ENCODE results near the gene KLHL22. TPM values are rescaled to one million over a fixed set of nuclear protein-coding genes. Genes with fewer than 3 reads are reported as not detected.
"Not testable (repeated sequence)": the region's sequence is repeated elsewhere in the genome, so short reads cannot be mapped to it uniquely, and the experiment has no call there.

The KLHL22 gene
- total RNA-seq, 1 donor from 2014 or later = 14.9 TPM

DNA sequence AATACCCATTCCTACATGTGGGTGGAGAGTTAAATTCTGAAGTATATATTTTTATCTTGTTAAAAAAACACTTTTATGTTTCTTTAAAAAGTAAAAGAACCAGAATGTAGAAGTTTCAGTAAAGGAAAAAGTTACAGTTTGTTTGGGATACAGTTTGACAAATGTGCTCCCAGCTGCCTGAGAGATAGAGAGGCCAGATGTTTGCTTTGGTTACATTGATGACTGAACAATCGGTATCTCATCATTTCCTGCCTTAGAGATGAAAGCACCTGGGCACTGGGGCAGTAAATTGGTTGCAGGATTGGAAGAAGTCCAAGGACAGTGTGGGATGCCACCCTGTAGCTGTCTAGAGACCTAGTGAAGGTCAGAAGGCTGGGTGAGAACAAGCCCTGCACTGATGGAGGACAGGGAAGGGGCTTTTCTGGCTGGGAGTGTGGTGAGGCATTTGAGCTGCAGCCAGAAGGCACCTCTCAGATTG is 28.4 kb upstream of the KLHL22 start:
- peak; percentile 75 to 79 for DNase-seq (ENCODE audit: low read depth in 2 of 2)

DNA sequence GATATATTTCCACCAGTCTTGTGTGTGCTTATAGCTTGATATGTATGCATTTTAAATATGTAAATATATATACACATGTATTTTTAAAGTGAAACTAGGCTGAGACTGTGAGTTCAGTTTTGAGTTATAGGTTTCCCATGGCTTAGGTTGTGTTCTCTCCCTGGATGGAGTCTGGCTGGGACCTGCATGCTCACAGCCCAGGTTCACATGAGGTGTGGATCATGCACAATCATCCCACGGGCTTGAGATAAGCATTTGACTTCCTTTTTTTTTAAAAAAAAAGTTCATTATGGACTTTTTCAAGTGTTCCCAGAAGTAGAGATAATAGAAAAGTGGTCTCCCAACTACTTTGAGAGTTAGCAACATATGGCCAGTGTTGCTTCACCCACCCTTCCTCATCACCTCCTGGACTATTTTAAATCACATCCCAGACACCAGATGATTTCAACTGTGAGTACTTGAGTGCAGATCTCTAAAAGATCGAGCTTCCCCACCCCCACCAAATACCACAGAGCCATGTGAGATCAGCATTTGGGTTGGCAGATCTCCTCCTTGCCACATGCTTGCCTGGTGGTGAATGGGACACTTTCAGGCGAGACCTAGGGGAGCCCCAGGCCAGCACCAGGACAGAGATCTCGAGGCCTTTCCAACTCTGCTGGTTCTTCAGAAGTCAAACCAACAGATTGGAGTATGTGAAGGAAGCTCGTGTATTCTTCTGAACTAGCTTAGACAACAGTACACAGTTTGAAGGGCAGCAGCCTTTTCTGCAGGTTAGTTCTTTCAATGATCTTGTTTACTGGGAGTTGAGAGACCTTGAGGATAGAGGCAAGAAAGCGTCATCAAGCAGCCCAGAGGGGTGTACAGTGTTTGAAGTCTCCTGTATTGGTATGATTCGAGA is 27.7 kb upstream of the KLHL22 start:
- no peak for DNase-seq (ENCODE audit: low read depth in 2 of 2)

- DNase-seq (ENCODE audit: low read depth in 2 of 2) = no peak
Measured at GRCh38 chr22:20522134-20523004, 26.8 kb upstream of the KLHL22 start.

DNA sequence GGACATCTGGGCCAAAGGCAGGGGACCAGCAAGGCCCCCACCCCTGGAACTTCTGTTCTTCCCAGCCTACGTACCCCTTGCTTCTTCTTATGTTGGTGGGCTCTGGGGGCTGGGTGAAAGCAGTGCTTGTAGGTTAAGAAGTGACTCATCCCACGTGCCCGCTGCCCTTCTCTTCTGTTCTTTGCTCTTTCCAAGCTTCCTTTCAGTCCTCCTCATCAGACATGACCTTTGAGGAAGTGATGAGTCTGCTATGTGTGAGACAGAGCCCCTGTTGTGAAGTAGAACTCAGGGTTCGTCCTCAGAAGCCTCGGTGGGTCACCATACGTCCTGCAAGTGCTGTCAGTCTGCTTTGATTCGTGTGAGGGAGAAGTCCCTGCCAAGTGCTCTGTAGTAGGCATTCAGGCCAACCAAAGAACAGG is 24.5 kb upstream of the KLHL22 start:
- peak in 1 of 2 donors; percentile 85 for DNase-seq (ENCODE audit: low read depth in 2 of 2)

- no peak for DNase-seq (ENCODE audit: low read depth in 2 of 2)
Measured at GRCh38 chr22:20519558-20519957, 24.0 kb upstream of the KLHL22 start.

- DNase-seq (ENCODE audit: low read depth in 2 of 2) = no peak
Measured at GRCh38 chr22:20517841-20518592, 22.4 kb upstream of the KLHL22 start.

- peak; percentile 30 to 80 for DNase-seq (ENCODE audit: low read depth in 2 of 2)
Measured at GRCh38 chr22:20517422-20517821, 21.8 kb upstream of the KLHL22 start.

DNA sequence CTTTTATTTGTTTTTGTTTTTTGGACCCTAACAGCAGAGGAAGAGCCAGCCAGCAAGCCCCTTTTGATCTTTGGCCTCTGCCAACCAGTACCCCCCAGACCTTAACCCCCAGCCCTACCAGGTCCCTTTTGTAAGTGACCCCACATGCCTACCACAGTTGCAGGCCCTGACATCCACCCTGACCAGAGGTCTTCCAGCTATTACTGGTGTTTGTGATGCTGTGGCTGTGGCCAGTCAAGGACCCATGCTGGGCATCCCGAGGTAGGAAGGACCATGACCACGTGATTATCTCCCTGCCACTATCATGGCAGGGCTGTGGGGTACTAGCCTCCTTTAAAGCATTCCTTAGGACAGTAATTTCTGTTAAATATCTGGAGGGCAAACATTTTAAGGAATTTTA is 20.8 kb upstream of the KLHL22 start:
- DNase-seq (ENCODE audit: low read depth in 2 of 2) = no peak

DNA sequence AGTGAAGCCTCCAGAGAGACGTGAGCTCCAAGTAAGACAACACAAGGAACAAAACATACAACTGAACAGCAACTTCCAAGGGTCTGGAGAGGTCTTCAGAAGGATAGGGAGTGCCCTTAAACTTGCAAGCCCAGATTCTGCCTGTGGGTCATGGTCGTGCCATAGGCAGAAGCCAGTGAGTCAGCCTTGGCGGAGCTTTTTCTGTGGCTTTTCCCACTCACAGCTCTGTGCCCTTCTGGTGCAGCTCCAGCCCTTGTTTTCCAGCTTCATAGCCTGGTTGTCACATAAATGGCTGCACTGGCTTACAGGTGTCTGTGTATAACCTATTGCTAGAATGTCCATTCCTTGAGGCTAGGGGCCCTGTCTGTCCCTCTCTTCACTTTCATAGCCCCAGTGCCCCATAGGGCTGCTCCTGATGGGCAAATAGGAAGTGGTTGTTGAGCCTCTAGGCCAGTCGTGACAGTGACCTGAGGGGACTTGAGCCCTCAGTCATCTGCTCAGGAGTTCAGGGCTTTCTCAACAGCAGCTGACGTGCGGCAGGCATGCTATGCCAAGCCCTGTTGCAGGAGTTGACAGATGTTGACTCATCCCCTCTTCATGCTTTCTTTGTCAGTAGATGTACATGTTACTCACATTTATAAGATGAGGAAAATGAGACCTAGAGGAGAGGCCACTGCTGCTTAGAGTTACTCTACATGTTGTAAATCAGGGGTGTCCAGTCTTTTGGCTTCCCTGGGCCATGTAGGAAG is 19.2 kb upstream of the KLHL22 start:
- DNase-seq (ENCODE audit: low read depth in 2 of 2) = peak in 1 of 2 donors; percentile 42

DNA sequence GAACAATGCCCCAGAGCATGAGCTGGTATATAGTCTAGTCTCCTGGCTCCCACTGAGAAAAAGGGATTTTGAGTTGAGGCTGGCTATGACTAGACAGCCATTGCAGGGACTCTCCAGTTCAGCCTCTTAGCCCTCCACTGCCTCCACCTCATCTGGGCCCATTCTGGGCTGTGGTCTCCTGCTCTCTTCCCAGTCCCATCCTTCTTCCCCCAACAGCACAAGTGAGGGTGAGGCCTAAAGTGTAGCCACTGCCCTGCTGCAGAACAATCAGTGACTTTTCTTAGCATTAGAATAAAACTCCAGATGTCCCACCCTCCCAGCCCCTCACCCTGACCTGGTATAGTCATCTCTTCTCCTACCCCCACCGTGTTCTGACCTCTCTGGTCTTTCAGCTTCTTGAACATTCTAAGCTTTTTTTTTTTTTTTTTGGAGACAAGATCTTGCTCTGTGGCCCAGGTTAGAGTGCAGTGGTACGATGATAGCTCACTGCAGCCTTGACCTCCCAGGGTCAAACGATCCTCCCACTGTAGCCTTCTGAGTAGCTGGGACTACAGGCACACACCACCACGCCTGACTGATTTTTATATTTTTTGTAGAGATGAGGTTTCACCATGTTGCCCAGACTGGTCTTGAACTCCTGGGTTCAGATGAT is 16.1 kb upstream of the KLHL22 start:
- no peak for DNase-seq (ENCODE audit: low read depth in 2 of 2)

DNA sequence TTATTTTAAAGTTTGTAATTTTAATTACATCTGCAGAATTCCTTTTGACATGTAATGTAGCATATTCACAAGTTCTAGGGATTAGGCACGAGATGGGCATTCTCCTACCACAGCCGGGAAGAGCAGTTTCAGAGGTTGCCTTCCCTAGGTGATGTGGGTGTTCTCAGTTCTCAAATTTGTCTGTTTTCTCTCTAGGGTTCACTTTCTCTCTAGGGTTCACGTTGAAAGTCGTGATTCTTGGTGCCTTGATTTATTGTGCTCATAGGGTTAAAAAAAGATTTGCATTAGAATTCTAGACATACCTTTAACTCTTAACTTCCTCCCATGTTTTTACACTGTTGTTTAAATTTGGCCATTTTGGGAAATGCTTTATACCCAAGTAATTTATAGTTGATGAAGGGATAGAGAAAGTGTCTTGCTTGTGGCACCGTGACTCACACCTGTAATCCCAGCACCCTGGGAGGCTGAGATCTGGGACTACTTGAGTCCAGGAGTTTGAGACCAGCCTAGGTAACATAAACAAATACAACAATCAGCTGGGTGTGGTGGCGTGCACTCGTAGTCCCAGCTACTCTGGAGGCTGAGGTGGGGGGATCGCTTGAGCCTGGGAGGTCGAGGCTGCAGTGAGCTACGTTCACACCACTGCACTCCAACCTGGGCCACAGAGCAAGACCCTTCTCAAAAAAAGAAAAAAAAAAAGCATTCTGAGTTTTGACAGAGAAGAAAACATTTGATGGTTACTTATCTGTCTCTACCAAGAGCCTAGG is 15.4 kb upstream of the KLHL22 start:
- no peak for DNase-seq (ENCODE audit: low read depth in 2 of 2)

DNA sequence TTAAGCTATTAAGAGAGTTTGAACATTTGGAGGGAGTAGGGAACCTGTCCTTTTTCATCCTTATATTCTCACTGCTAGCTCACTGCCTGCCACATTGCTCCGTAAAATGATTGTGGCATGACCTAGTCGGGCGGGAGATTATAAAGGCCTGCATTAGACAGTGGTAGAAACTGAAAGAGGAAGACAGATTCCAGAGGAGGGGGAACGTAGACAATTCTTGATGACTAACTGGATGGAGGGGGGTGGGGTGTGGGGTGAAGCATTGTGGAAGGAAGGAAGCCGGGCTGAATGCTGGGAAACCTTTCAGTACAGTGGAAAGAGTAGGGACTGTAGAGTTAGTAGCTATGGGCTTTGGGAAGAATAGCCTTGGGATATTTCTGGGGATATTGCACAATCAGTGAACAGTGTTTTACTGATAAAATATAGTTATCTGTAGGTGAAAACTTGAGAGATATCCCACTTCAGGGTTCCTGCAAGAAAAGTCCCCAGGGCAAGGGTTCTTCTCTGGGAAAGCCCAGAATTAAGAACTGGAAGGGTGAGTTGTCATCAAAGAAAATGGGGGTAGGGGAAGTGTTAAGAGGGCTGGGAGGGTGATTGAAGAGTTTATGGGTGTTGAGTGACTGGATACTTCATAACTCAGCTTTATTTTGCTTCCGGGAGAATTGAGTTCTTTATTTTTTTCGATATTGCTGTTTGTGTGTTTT is 13.9 kb upstream of the KLHL22 start:
- DNase-seq (ENCODE audit: low read depth in 2 of 2) = peak; percentile 92 to 96

DNA sequence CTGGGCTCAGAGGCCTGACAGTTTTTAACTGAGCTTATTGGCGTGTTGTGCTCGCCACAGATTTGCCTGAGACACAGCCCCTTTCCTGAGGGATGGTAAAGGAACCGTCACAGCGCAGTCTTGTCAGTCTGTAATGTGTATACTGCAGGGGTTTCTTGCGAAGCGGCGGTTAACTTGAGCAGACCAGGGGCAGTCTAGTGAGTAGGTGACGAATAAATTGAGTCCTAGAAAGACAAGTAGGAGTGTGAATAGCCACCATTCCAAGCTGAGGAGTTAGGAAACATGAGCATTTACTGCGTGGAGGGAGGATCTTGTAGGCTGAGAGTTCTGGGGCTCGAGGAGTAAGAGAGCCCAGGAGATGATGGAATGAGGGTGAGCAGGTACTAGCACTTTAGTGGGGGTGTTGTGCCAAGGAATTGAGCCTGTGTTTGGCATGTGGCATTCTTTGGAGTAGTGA is 13.2 kb upstream of the KLHL22 start:
- no peak for DNase-seq (ENCODE audit: low read depth in 2 of 2)

GRCh38 chr22:20508067-20508755 is 12.6 kb upstream of the KLHL22 start:
- DNase-seq (ENCODE audit: low read depth in 2 of 2) = not testable (repeated sequence)

DNA sequence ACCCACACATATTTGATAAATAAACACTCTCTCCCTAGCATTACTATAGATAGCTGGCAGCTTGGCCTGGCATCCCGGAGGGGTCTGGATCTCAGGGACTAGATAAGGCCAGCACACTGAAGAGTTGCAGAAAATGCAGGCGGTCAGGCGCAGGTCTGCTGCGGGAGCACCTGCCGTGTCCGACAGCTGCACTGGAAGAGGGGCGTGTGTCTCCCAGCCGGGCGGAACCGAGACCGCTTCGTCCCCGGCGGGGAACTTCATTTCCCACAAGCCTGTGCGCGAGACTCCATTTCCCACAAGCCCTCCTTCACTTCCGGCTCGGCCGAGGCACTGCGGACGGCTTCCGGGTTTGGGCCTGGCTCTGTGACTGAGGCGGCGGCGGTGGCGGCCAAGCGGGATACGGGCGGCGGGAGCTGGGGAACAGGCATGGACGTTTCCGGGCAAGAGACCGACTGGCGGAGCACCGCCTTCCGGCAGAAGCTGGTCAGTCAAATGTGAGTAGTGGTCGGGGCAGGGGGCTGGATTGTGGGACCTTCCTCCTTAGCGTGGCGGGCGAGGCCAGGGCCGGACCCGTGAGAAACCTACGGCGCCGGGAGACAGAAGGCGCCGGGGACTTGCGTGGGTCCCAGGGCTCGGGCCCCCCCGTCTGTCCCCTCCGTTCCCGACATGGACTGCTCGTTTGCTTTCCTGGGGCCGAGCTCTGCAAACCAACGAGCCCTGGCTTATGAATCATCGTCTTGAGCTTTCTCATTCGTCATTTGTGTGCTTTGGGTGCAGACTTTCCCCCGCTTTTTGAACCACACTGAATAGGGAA is 11.9 kb upstream of the KLHL22 start, which contains the start of gene MED15:
Gene MED15 (plus strand): TSS at position 358 of the 814 bp plus-strand sequence. CDS start 69 bp downstream, at position 427.
- DNase-seq (ENCODE audit: low read depth in 2 of 2) = peak; percentile 78 to 91

GRCh38 chr22:20506543-20507252 is 11.1 kb upstream of the KLHL22 start:
- no peak for DNase-seq (ENCODE audit: low read depth in 2 of 2)

All from dermis microvascular lymphatic vessel endothelial cell (primary cell).